ENCODE measurements around the gene BTN1A1.

The BTN1A1 gene

GRCh38 chr6:26457264-26457805, 42.8 kb upstream of the BTN1A1 start (continued):
- TF ChIP-seq PRDM10 (tag by site-specific recombination; IDR thresholded peaks at IDR 0.05), result no peak
- no peak for TF ChIP-seq KLF10 (tag by site-specific recombination; IDR thresholded peaks at IDR 0.05)
- no peak for TF ChIP-seq WT1 (tag by site-specific recombination; IDR thresholded peaks at IDR 0.05)
- TF ChIP-seq ZNF341 (tag by site-specific recombination; IDR thresholded peaks at IDR 0.05; ENCODE audit: low read depth), result peak; percentile 62
- TF ChIP-seq SP7 (tag by site-specific recombination; IDR thresholded peaks at IDR 0.05), result no peak
- 0 out of 2 replicates have a peak, but pooled peaks have one; percentile 8 for TF ChIP-seq EGR2 (tag by site-specific recombination; IDR thresholded peaks at IDR 0.05; ENCODE audit: low read depth)
- no peak for TF ChIP-seq ZNF560 (tag by site-specific recombination; IDR thresholded peaks at IDR 0.05; ENCODE audit: borderline replicate concordance)
- no peak for TF ChIP-seq HOXC10 (CRISPR knock-in tag; IDR thresholded peaks at IDR 0.05)
- TF ChIP-seq ZNF513 (tag by site-specific recombination; IDR thresholded peaks at IDR 0.05), result no peak
- TF ChIP-seq ZFP41 (tag by site-specific recombination; IDR thresholded peaks at IDR 0.05; ENCODE audit: borderline replicate concordance), result no peak
- no peak for TF ChIP-seq REST (tag by site-specific recombination; IDR thresholded peaks at IDR 0.05)
- TF ChIP-seq ZNF596 (tag by site-specific recombination; IDR thresholded peaks at IDR 0.05), result peak; percentile 78
- TF ChIP-seq ZBTB1 (tag by site-specific recombination; IDR thresholded peaks at IDR 0.05), result no peak
- no peak for TF ChIP-seq CTCF (tag by site-specific recombination; IDR thresholded peaks at IDR 0.05)
- no peak for TF ChIP-seq ZNF280D (tag by site-specific recombination; IDR thresholded peaks at IDR 0.05)
- TF ChIP-seq ZNF707 (tag by site-specific recombination; IDR thresholded peaks at IDR 0.05), result no peak
- no peak for TF ChIP-seq ZBTB44 (tag by site-specific recombination; IDR thresholded peaks at IDR 0.05)
- no peak for TF ChIP-seq TCF7L2 (IDR thresholded peaks at IDR 0.05; ENCODE audit: borderline replicate concordance, low read depth, low read length)
- TF ChIP-seq ZSCAN30 (tag by site-specific recombination; IDR thresholded peaks at IDR 0.05), result no peak
- TF ChIP-seq ZNF76 (tag by site-specific recombination; IDR thresholded peaks at IDR 0.05; ENCODE audit: borderline replicate concordance, low read depth), result no peak
- no peak for TF ChIP-seq SCRT2 (tag by site-specific recombination; IDR thresholded peaks at IDR 0.05)
- no peak for TF ChIP-seq KLF9 (tag by site-specific recombination; IDR thresholded peaks at IDR 0.05; ENCODE audit: low read depth)
- TF ChIP-seq BCL6B (tag by site-specific recombination; IDR thresholded peaks at IDR 0.05), result peak; percentile 73; the same call in 1 of the 2 replicates
